BLaER1 (cell line): Measurements from ENCODE around the gene NCK1.
"Not testable (repeated sequence)": the region's sequence is repeated elsewhere in the genome, so short reads cannot be mapped to it uniquely, and the experiment has no call there.

Experiments
- H3K27ac ChIP-seq: shearing (Covaris generic); formaldehyde crosslinking; 2 replicates; pipeline ENCODE4 v1.8.1; 2022
- H3K27me3 ChIP-seq: shearing (Covaris generic); formaldehyde crosslinking; 2 replicates; pipeline ENCODE4 v1.8.1; 2022
- H3K36me3 ChIP-seq: shearing (Covaris generic); formaldehyde crosslinking; 2 replicates; pipeline ENCODE4 v1.8.1; 2022
- H3K4me1 ChIP-seq: shearing (Covaris generic); formaldehyde crosslinking; 2 replicates; pipeline ENCODE4 v1.8.1; 2022
- H3K4me2 ChIP-seq: shearing (Covaris generic); formaldehyde crosslinking; 2 replicates; pipeline ENCODE4 v1.8.1; 2022
- H3K4me3 ChIP-seq: shearing (Covaris generic); formaldehyde crosslinking; 2 replicates; pipeline ENCODE4 v1.8.1; 2022
- H3K9ac ChIP-seq: shearing (Covaris generic); formaldehyde crosslinking; 2 replicates; pipeline ENCODE4 v1.8.1; 2022
- H3K9me3 ChIP-seq: shearing (Covaris generic); formaldehyde crosslinking; 2 replicates; pipeline ENCODE4 v1.8.1; 2022
- H4K20me1 ChIP-seq: shearing (Covaris generic); formaldehyde crosslinking; 2 replicates; pipeline ENCODE4 v1.8.1; 2022
- Cebpa-rat ChIP-seq: shearing (Covaris generic); IDR thresholded peaks from 2 replicates; pipeline ENCODE4 v1.8.1; 2022

NCK1 gene

GRCh38 chr3:136954251-136954650, 92.2 kb downstream of the NCK1 start:
- Histone ChIP-seq H4K20me1 (no peaks in the 10 kb centered on the region), H3K27ac (no peak overlapping the region), H3K9me3 (no peaks in the 10 kb centered on the region), H3K4me3 (no peak overlapping the region), H3K36me3 (no peaks in the 10 kb centered on the region), H3K4me2 (no peak overlapping the region), H3K9ac (no peak overlapping the region), H3K27me3 (no peaks in the 10 kb centered on the region), H3K4me1 (no peaks in the 10 kb centered on the region)
- TF ChIP-seq Cebpa-rat, result no peak

- no peaks in the 10 kb centered on the region for H3K27me3 ChIP-seq
- no peaks in the 10 kb centered on the region for H3K36me3 ChIP-seq
- H3K27ac ChIP-seq, result no peak overlapping the region
- no peaks in the 10 kb centered on the region for H4K20me1 ChIP-seq
- no peak for TF ChIP-seq Cebpa-rat
- H3K9ac ChIP-seq, result no peak overlapping the region
- H3K9me3 ChIP-seq, result no peaks in the 10 kb centered on the region
- no peak overlapping the region for H3K4me3 ChIP-seq
- no peak overlapping the region for H3K4me2 ChIP-seq
- H3K4me1 ChIP-seq, result no peaks in the 10 kb centered on the region
Observed at GRCh38 chr3:136954980-136955780, 93.2 kb downstream of the NCK1 start.

- H3K27me3 ChIP-seq, result no peaks in the 10 kb centered on the region
- H3K9ac ChIP-seq, result no peak overlapping the region
- no peaks in the 10 kb centered on the region for H4K20me1 ChIP-seq
- no peak for TF ChIP-seq Cebpa-rat
- no peak overlapping the region for H3K4me3 ChIP-seq
- H3K4me1 ChIP-seq, result no peaks in the 10 kb centered on the region
- H3K27ac ChIP-seq, result no peak overlapping the region
- no peak overlapping the region for H3K4me2 ChIP-seq
- no peaks in the 10 kb centered on the region for H3K36me3 ChIP-seq
- H3K9me3 ChIP-seq, result no peaks in the 10 kb centered on the region
Observed at GRCh38 chr3:136955813-136956212, 93.8 kb downstream of the NCK1 start.

GRCh38 chr3:136956971-136957370, 95.0 kb downstream of the NCK1 start:
- Histone ChIP-seq H3K4me1 (no peaks in the 10 kb centered on the region), H3K27ac (no peak overlapping the region), H3K9ac (no peak overlapping the region), H3K9me3 (no peaks in the 10 kb centered on the region), H3K36me3 (no peaks in the 10 kb centered on the region), H3K4me3 (no peak overlapping the region), H3K27me3 (no peaks in the 10 kb centered on the region), H3K4me2 (no peak overlapping the region), H4K20me1 (no peaks in the 10 kb centered on the region)
- TF ChIP-seq Cebpa-rat, result no peak

GRCh38 chr3:136957751-136958288, 95.8 kb downstream of the NCK1 start, which contains the start of gene IL20RB:
Gene IL20RB (plus strand): TSS chr3:136957983. CDS start chr3:136958114, 131 bp downstream.
- TF ChIP-seq Cebpa-rat, result no peak
- no peaks in the 10 kb centered on the region for H4K20me1 ChIP-seq
- no peak within 1 kb of the TSS for H3K27ac ChIP-seq
- no peak within 1 kb of the TSS for H3K4me3 ChIP-seq
- no peaks in the 10 kb centered on the region for H3K36me3 ChIP-seq
- no peaks in the 10 kb centered on the region for H3K27me3 ChIP-seq
- no peak within 1 kb of the TSS for H3K9ac ChIP-seq
- no peak within 1 kb of the TSS for H3K4me2 ChIP-seq
- no peaks in the 10 kb centered on the region for H3K9me3 ChIP-seq
- H3K4me1 ChIP-seq, result no peaks in the 10 kb centered on the region

GRCh38 chr3:136958939-136959338, 96.9 kb downstream of the NCK1 start:
- Histone ChIP-seq H3K4me1 (no peaks in the 10 kb centered on the region), H3K36me3 (no peaks in the 10 kb centered on the region), H3K9me3 (no peaks in the 10 kb centered on the region), H3K4me3 (no peak overlapping the region), H3K27me3 (no peaks in the 10 kb centered on the region), H3K27ac (no peak overlapping the region), H4K20me1 (no peaks in the 10 kb centered on the region), H3K4me2 (no peak overlapping the region), H3K9ac (no peak overlapping the region)
- TF ChIP-seq Cebpa-rat, result no peak

GRCh38 chr3:136959599-136959998, 97.6 kb downstream of the NCK1 start:
- H3K4me1 ChIP-seq, result no peaks in the 10 kb centered on the region
- no peaks in the 10 kb centered on the region for H3K9me3 ChIP-seq
- H3K9ac ChIP-seq, result no peak overlapping the region
- no peaks in the 10 kb centered on the region for H4K20me1 ChIP-seq
- no peaks in the 10 kb centered on the region for H3K27me3 ChIP-seq
- no peaks in the 10 kb centered on the region for H3K36me3 ChIP-seq
- H3K4me2 ChIP-seq, result no peak overlapping the region
- no peak for TF ChIP-seq Cebpa-rat
- no peak overlapping the region for H3K27ac ChIP-seq
- H3K4me3 ChIP-seq, result no peak overlapping the region

- TF ChIP-seq Cebpa-rat, result no peak
- H3K4me2 ChIP-seq, result no peak overlapping the region
- no peaks in the 10 kb centered on the region for H3K36me3 ChIP-seq
- H3K4me3 ChIP-seq, result no peak overlapping the region
- no peaks in the 10 kb centered on the region for H3K27me3 ChIP-seq
- H3K9ac ChIP-seq, result no peak overlapping the region
- no peaks in the 10 kb centered on the region for H3K4me1 ChIP-seq
- no peaks in the 10 kb centered on the region for H4K20me1 ChIP-seq
- no peaks in the 10 kb centered on the region for H3K9me3 ChIP-seq
- no peak overlapping the region for H3K27ac ChIP-seq
Observed at GRCh38 chr3:136960838-136961836, 99.1 kb downstream of the NCK1 start.

GRCh38 chr3:136962927-136963326, 100.9 kb downstream of the NCK1 start:
- H3K27ac ChIP-seq, result no peak overlapping the region
- no peaks in the 10 kb centered on the region for H3K36me3 ChIP-seq
- no peak overlapping the region for H3K4me3 ChIP-seq
- H3K9me3 ChIP-seq, result no peaks in the 10 kb centered on the region
- no peak overlapping the region for H3K9ac ChIP-seq
- no peaks in the 10 kb centered on the region for H4K20me1 ChIP-seq
- no peak for TF ChIP-seq Cebpa-rat
- H3K4me2 ChIP-seq, result no peak overlapping the region
- no peaks in the 10 kb centered on the region for H3K4me1 ChIP-seq
- no peaks in the 10 kb centered on the region for H3K27me3 ChIP-seq

GRCh38 chr3:136969539-136969938, 107.5 kb downstream of the NCK1 start:
- not testable (repeated sequence) for H3K4me1 ChIP-seq, H3K4me2 ChIP-seq, H3K27me3 ChIP-seq, H3K4me3 ChIP-seq, H3K27ac ChIP-seq, H4K20me1 ChIP-seq, H3K9ac ChIP-seq, H3K9me3 ChIP-seq, H3K36me3 ChIP-seq
